Regular cardiac myocyte (primary cell): ENCODE measurements around the gene CHKB. TPM values are rescaled to one million over a fixed set of nuclear protein-coding genes. Genes with fewer than 3 reads are reported as not detected.

ENCODE experiments used
- total RNA-seq: library from RNA; depleted of rRNA; stranded (reverse); fragments of >200 nt; gene quantifications from 2 replicates; pipeline ENCODE4 v1.2.3, GENCODE V29; 2014

Gene CHKB
- 14.0 and 24.5 TPM in 2 replicates for total RNA-seq

GRCh38 chr22:50582493-50583293 lies at the start of gene CHKB:
Gene CHKB, minus strand, starts transcription at chr22:50582849. Its CDS starts 68 bp downstream, at chr22:50582781.

GRCh38 chr22:50627642-50628542 lies 45.2 kb upstream of the CHKB start, which contains the start of gene ARSA:
Gene ARSA, minus strand, starts transcription at chr22:50628152. Its CDS starts 373 bp downstream, at chr22:50627779.

GRCh38 chr22:50600538-50600937 lies 17.9 kb upstream of the CHKB start, which contains the start of gene MAPK8IP2:
Gene MAPK8IP2, plus strand, starts transcription at chr22:50600793. Its CDS starts 26 bp downstream, at chr22:50600819.

GRCh38 chr22:50577987-50578775 lies 4.5 kb downstream of the CHKB start, which contains the start of gene CPT1B:
Gene CPT1B, minus strand, starts transcription at chr22:50578427. Its CDS starts 512 bp downstream, at chr22:50577915.

GRCh38 chr22:50562523-50563412 lies 19.9 kb downstream of the CHKB start, which contains the start of gene SYCE3:
Gene SYCE3, minus strand, starts transcription at chr22:50562919. Its CDS starts 6,514 bp downstream, at chr22:50556405.

GRCh38 chr22:50545522-50546325 lies 36.9 kb downstream of the CHKB start, which contains the start of gene KLHDC7B:
Gene KLHDC7B, plus strand, starts transcription at chr22:50545899. Its CDS starts 345 bp downstream, at chr22:50546244.

GRCh38 chr22:50529897-50530579 lies 52.6 kb downstream of the CHKB start, which contains the start of gene TYMP:
Gene TYMP, minus strand, starts transcription at chr22:50530012. Its CDS starts 303 bp downstream, at chr22:50529709.

Other genes with a start within 250 kb of the CHKB start
- 45.9 and 57.1 TPM in 2 replicates for gene PPP6R2, start 239.5 kb downstream of the CHKB start, total RNA-seq
- gene SBF1, start 107.8 kb downstream of the CHKB start, total RNA-seq: 60.0 and 64.2 TPM in 2 replicates
- 0.58 and 1.1 TPM in 2 replicates for gene ADM2, start 101.3 kb downstream of the CHKB start, total RNA-seq
- gene MIOX, start 96.0 kb downstream of the CHKB start, total RNA-seq: under 0.01 TPM in 1 of 2 replicates, not detected in the other
- gene LMF2, start 75.1 kb downstream of the CHKB start, total RNA-seq: 30.7 and 54.3 TPM in 2 replicates
- 18.3 and 55.2 TPM in 2 replicates for gene NCAPH2, start 74.6 kb downstream of the CHKB start, total RNA-seq
- gene SCO2, start 57.3 kb downstream of the CHKB start, total RNA-seq: 0.56 and 5.4 TPM in 2 replicates
- 7.1 and 13.5 TPM in 2 replicates for gene TYMP, start 52.8 kb downstream of the CHKB start, total RNA-seq
- under 0.01 TPM in 2 replicates for gene KLHDC7B, start 37.0 kb downstream of the CHKB start, total RNA-seq
- gene SYCE3, start 19.9 kb downstream of the CHKB start, total RNA-seq: not detected in 2 replicates
- 0.96 and 3.9 TPM in 2 replicates for gene CPT1B, start 4.4 kb downstream of the CHKB start, total RNA-seq
- under 0.01 TPM in 2 replicates for gene MAPK8IP2, start 17.9 kb upstream of the CHKB start, total RNA-seq
- gene ARSA, start 45.3 kb upstream of the CHKB start, total RNA-seq: 6.9 and 19.4 TPM in 2 replicates
- 0.19 and 0.28 TPM in 2 replicates for gene SHANK3, start 90.0 kb upstream of the CHKB start, total RNA-seq
- not detected in 2 replicates for gene ACR, start 155.4 kb upstream of the CHKB start, total RNA-seq
- 5.4 and 6.7 TPM in 2 replicates for gene RABL2B, start 200.8 kb upstream of the CHKB start, total RNA-seq